GM06990 (cell line): ENCODE data around the gene RAPGEF2.

Experiments
- DNase-seq: peaks from one replicate; pipeline ENCODE4 v3.0.0-alpha.2; 2011; ENCODE audit not compliant: insufficient read length; ENCODE audit errors: extremely low read depth
- H3K27me3 ChIP-seq: replicated peaks from 2 replicates; pipeline ENCODE4 v1.6.0; 2011; ENCODE audit warnings: low read length; ENCODE audit not compliant: control insufficient read depth, insufficient read depth
- H3K36me3 ChIP-seq: 2 replicates; pipeline ENCODE4 v1.5.1; 2011; ENCODE audit warnings: low read length; ENCODE audit not compliant: control insufficient read depth, insufficient read depth
- H3K4me3 ChIP-seq: replicated peaks from 2 replicates; pipeline ENCODE4 v1.5.1; 2011; ENCODE audit warnings: low read depth, mild to moderate bottlenecking, control low read depth, low read length
- TF ChIP-seq, protein P1 (sequence below): IDR thresholded peaks from 2 replicates; pipeline ENCODE4 v1.5.1; 2011; ENCODE audit warnings: low read length, control low read depth, mild to moderate bottlenecking, inconsistent platforms; ENCODE audit not compliant: insufficient read depth, poor library complexity, severe bottlenecking

The RAPGEF2 gene

DNA sequence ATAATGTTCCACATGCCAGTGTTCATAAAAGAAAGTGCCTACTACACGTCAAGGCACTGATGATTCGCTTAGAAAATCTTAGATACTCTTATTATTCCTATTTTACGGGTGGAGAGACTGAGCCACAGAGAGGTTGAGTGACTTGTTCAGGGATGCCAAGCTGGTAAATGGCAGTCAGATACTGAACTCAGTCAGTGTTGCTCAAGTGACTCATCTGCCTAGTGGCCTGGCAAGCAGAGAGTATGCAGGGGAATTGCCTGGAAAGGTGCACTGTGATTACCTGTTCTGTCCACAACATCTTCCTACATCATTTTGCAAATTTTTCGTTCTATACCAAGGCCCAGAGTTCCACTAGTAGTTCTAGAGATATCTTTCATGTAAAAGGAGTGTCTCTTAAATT lies 68.4 kb downstream of the RAPGEF2 start:
- TF ChIP-seq, protein P1, sequence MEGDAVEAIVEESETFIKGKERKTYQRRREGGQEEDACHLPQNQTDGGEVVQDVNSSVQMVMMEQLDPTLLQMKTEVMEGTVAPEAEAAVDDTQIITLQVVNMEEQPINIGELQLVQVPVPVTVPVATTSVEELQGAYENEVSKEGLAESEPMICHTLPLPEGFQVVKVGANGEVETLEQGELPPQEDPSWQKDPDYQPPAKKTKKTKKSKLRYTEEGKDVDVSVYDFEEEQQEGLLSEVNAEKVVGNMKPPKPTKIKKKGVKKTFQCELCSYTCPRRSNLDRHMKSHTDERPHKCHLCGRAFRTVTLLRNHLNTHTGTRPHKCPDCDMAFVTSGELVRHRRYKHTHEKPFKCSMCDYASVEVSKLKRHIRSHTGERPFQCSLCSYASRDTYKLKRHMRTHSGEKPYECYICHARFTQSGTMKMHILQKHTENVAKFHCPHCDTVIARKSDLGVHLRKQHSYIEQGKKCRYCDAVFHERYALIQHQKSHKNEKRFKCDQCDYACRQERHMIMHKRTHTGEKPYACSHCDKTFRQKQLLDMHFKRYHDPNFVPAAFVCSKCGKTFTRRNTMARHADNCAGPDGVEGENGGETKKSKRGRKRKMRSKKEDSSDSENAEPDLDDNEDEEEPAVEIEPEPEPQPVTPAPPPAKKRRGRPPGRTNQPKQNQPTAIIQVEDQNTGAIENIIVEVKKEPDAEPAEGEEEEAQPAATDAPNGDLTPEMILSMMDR, result no peak
- DNase-seq, result no peak
- Histone ChIP-seq H3K4me3 (no peak overlapping the region), H3K27me3 (no peaks in the 10 kb centered on the region), H3K36me3 (no peaks in the 10 kb centered on the region)

DNA sequence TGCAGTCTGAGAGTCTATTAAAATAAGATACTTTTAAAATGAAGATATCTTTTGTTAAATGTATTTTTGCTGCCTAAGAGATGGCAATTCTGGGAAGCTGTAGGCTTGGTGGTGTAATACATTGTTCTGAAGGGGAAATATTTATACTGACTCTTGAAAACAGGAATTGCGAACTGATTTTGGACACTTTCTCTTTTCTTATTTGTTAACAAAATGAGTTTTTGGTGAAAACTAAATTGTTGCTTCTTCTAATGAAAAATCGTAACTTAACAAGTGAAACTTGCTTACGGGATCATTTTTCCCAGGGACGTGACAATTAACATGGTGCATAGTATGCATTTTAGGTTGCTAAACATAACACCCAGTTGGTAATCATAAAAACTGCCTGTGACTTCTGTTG lies 71.0 kb downstream of the RAPGEF2 start:
- TF ChIP-seq, protein P1, result no peak
- no peak for DNase-seq
- Histone ChIP-seq H3K36me3 (no peaks in the 10 kb centered on the region), H3K27me3 (no peaks in the 10 kb centered on the region), H3K4me3 (no peak overlapping the region)

DNA sequence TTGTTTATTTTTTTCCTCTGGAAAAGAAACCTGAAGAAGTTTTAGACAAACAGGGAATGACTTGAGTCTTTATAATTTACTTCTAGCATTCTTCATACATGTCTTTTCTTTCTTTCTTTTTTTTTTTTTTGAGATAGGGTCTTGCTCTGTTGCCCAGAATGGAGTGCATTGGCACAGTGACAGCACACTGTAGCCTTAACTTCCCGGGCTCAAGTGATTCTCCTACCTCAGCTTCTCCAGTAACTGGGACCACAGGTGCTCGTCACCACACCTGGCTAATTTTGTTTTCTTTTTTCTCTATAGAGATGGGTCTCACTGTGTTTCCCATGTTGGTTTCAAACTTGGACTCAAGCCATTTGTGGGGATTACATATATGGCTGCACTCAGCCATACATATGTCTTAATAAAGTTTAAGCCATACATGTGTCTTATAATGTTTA lies 71.8 kb downstream of the RAPGEF2 start:
- no peaks in the 10 kb centered on the region for H3K36me3 ChIP-seq
- no peak overlapping the region for H3K4me3 ChIP-seq
- TF ChIP-seq, protein P1, result no peak
- DNase-seq, result no peak
- H3K27me3 ChIP-seq, result no peaks in the 10 kb centered on the region

DNA sequence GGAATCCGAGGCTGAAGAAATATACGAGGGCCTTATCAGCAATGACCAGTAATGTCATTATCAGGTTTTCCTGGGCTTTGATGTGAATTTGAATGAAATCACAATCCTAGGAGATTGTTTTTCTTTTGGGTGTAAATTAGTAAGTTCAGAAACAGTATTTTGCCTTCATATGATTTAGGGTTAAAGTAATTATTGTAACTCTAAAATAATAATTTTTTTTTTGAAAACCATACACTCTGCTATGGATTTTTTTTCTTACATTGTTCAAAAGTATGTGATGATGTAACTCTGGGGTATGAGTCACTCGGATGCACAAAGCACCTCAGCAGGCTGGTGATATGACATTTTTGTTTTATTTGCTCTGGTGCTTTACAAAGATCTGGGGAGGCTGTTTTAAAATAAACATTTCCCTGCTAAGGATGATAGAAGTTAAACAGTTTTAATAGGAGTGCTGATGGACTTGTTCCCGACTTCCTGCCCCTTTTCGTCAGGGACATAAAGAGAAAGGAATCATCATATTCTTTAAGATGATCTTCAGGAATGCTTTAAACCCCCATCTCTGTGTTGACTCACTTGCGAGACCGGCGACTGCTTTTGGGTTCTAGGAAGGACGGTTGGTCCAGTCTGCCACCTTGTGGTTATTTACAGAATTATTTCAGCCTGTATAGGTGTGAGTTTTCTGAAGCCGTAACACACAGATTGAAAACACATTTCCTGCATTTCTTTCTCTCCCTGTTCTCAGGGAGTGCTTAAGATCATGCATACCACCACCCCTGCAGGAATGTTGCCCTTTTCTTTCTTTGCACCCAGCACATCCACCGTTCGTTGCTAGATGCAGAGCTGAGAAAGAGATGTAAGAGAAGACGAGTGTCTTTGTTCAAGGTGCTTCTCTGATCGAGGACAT lies 72.5 kb downstream of the RAPGEF2 start:
- Histone ChIP-seq H3K4me3 (no peak overlapping the region), H3K36me3 (no peaks in the 10 kb centered on the region), H3K27me3 (no peaks in the 10 kb centered on the region)
- TF ChIP-seq, protein P1, result peak; percentile 65
- DNase-seq, result peak; percentile 30

DNA sequence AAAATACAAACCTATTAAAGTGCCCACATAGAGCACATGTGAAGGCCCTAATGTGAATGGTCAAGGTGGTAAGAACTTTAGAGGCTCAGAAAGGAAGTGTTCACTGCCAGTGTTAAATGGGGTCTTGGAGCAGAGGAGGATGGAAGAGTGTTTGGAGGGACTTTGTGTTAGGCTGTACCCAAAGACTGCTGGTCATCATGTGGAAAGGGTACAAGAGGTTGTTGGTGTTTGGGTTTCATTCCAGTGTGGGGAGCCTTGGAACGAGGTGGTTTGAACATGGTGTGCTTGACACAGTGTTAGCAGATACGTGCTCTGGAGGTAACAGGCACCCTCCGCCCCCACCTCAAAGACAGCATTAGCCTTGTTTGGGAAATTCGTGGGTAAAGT lies 73.1 kb downstream of the RAPGEF2 start:
- TF ChIP-seq, protein P1, result no peak
- Histone ChIP-seq H3K27me3 (no peaks in the 10 kb centered on the region), H3K36me3 (no peaks in the 10 kb centered on the region), H3K4me3 (no peak overlapping the region)
- no peak for DNase-seq
